DOHH2 (cell line): ENCODE results near the gene DIRAS2.

Source experiments
- CTCF ChIP-seq: fragments of 200-600 bp; sonication (generic); IDR thresholded peaks from one replicate; pipeline ENCODE4 v1.5.1; 2014; ENCODE audit warnings: antibody characterized with exemption, mild to moderate bottlenecking, low read depth, low read length; ENCODE audit not compliant: poor library complexity, severe bottlenecking
- EZH2phosphoT487 ChIP-seq: fragments of 200-600 bp; sonication (generic); IDR thresholded peaks from 2 replicates; pipeline ENCODE4 v1.6.1; 2017; ENCODE audit warnings: borderline replicate concordance, mild to moderate bottlenecking, antibody characterized with exemption, low read length, moderate library complexity, mixed read lengths

GRCh38 chr9:90659650-90660364 is 17.2 kb upstream of the DIRAS2 start:
- TF ChIP-seq CTCF (no peak), EZH2phosphoT487 (no peak)
